Measurements from ENCODE around the gene ACACB.

The ACACB gene

DNA sequence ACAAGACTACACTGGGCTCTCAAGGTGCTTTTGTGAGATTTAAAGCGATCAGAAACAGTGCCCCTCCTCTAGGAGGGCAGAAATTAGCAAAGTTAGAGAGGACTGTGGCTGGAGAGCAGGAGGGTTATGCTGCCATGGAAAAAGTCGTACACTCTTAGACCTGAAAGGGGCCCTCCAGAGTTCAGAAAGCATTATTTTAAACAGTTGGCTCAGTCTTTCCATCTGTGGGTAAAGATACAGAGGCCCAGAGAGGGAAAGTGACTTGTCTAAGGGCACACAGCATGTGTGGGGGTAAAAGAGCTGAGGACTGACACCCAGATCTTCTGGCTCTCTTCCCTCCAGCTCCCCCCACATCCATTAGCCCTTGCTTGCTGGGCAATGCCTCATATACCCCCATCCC is 145.6 kb downstream of the ACACB start:
- H3K36me3 ChIP-seq (ENCODE audit: insufficient read depth, low read length): peaks cover 81% of the 10 kb centered on the region
- H3K4me1 ChIP-seq (ENCODE audit: insufficient read depth, low read length): peaks cover 25% of the 10 kb centered on the region
- no peak overlapping the region for H3K4me3 ChIP-seq (ENCODE audit: low read depth in 1 of 2, low read length in 2 of 2)
- no peak overlapping the region for H3K9ac ChIP-seq (ENCODE audit: low read length)
- no peak overlapping the region for H3K27ac ChIP-seq (ENCODE audit: low read depth, low read length)
- H3K27me3 ChIP-seq (ENCODE audit: control insufficient read depth in 1 of 2, insufficient read depth in 2 of 2, low read length in 2 of 2): no peaks in the 10 kb centered on the region
- no peaks in the 10 kb centered on the region for H3K9me3 ChIP-seq (ENCODE audit: low read length)

DNA sequence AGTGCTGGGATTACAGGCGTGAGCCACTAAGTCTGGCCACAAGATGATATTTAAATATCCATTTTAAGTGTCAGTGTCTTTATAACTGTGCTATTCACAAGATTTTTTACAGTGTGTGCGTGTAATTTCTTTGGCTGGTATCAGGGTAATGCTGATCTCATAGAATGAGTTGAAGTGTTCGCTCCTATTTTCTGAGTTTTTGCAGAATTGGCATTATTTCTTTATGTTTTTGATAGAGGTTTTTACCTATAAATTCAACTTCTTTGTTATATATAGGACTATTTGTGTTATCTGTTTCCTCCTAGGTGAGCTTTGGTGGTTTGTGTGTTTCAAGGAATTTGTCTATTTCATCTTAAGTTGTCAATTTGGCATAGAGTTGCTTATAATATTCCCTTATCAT is 147.1 kb downstream of the ACACB start:
- Histone ChIP-seq H3K9ac (ENCODE audit: low read length) (no peak overlapping the region), H3K4me1 (ENCODE audit: insufficient read depth, low read length) (peaks cover 30% of the 10 kb centered on the region), H3K27me3 (ENCODE audit: control insufficient read depth in 1 of 2, insufficient read depth in 2 of 2, low read length in 2 of 2) (no peaks in the 10 kb centered on the region), H3K27ac (ENCODE audit: low read depth, low read length) (no peak overlapping the region), H3K36me3 (ENCODE audit: insufficient read depth, low read length) (peaks cover 74% of the 10 kb centered on the region), H3K4me3 (ENCODE audit: low read depth in 1 of 2, low read length in 2 of 2) (no peak overlapping the region), H3K9me3 (ENCODE audit: low read length) (no peaks in the 10 kb centered on the region)

DNA sequence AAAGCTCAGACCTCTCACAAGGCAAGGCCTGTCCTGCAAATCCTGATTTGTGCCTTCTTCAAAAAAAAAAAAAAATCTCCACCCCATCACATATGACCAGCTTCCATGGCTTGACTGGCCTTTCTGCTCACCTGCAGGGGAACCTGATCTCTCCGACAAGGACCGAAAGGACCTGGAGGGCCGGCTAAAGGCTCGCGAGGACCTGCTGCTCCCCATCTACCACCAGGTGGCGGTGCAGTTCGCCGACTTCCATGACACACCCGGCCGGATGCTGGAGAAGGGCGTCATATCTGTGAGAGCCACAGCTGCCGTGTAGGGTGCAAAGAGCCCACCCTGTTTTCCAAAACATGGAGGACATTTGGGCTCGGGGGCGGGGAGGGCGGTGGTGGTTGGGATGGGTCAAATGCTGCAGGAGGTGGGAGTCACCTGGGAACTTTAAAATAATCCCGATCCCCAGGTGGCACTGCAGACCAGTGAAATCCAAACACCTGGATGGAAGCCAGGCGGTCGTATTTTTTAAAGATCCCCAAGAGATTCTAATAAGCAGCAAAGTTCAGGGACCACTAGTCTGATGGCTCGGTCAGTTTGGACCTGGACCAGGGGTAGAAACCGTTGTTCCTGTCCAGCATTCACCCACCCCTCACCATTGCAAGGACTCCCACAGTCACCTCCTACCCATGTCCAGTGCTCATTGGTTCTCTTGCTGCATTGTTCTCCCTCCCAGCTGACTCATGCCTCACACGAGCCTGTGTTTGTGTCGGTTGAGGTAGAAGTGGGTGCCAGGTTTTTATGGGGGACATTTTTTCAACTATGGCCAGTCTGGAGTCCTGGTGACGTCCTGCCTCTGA is 147.9 kb downstream of the ACACB start:
- Histone ChIP-seq H3K9me3 (ENCODE audit: low read length) (no peaks in the 10 kb centered on the region), H3K27me3 (ENCODE audit: control insufficient read depth in 1 of 2, insufficient read depth in 2 of 2, low read length in 2 of 2) (no peaks in the 10 kb centered on the region), H3K27ac (ENCODE audit: low read depth, low read length) (no peak overlapping the region), H3K36me3 (ENCODE audit: insufficient read depth, low read length) (peaks cover 70% of the 10 kb centered on the region), H3K4me1 (ENCODE audit: insufficient read depth, low read length) (peaks cover 33% of the 10 kb centered on the region), H3K4me3 (ENCODE audit: low read depth in 1 of 2, low read length in 2 of 2) (no peak overlapping the region), H3K9ac (ENCODE audit: low read length) (no peak overlapping the region)

DNA sequence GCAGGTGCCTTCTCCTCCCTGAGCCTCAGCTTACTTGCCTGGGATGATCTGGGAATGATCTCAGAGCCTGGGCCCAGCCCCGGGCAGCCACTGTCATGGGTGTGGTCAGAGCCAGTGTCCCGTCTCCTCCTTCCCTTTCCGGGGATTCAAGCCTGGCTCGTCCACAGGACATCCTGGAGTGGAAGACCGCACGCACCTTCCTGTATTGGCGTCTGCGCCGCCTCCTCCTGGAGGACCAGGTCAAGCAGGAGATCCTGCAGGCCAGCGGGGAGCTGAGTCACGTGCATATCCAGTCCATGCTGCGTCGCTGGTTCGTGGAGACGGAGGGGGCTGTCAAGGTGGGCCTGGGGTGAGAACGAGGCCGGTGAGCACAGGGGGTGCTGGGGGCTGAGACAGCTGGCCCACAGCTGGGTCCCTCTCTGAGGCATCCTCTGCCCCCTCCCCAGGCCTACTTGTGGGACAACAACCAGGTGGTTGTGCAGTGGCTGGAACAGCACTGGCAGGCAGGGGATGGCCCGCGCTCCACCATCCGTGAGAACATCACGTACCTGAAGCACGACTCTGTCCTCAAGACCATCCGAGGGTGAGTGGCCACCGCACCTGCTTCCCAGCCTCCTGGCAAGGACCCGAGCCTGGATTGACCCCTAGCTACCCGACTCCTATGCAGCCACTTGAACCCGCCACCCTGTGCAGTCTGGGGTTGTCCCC is 148.7 kb downstream of the ACACB start:
- Histone ChIP-seq H3K27ac (ENCODE audit: low read depth, low read length) (no peak overlapping the region), H3K9ac (ENCODE audit: low read length) (no peak overlapping the region), H3K4me1 (ENCODE audit: insufficient read depth, low read length) (peaks cover 38% of the 10 kb centered on the region), H3K9me3 (ENCODE audit: low read length) (no peaks in the 10 kb centered on the region), H3K36me3 (ENCODE audit: insufficient read depth, low read length) (peaks cover 63% of the 10 kb centered on the region), H3K4me3 (ENCODE audit: low read depth in 1 of 2, low read length in 2 of 2) (no peak overlapping the region), H3K27me3 (ENCODE audit: control insufficient read depth in 1 of 2, insufficient read depth in 2 of 2, low read length in 2 of 2) (no peaks in the 10 kb centered on the region)

DNA sequence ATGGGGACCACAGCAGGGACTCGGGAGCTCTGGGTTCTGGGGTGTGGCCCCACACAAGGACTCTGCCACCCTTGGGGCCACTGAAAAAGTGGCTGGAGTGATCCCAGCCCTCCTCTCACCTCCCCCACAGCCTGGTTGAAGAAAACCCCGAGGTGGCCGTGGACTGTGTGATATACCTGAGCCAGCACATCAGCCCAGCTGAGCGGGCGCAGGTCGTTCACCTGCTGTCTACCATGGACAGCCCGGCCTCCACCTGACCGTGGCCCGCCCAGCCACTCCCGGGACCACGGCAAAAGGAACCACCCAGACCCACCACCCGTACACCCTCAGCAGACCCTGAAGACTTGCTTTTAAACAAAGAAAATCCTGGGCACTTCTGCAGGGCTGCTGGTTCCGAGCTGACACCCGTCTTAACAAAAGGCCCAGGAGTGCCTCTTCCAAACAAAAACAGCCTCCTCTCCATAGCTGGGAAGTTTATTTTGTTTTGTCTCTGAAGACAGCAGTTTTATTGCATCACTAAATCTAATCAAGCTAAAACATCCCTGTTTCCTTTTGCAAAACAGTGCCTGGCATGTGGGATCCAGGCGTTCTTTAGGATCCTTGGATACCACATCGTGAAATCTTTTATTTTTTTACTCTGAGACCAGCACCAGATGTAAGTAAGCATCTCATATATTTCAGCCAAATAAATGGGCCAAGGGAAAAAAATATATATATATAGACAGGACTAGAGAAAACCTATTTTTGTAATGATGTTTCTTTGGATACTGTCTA is 149.9 kb downstream of the ACACB start:
- Histone ChIP-seq H3K27me3 (ENCODE audit: control insufficient read depth in 1 of 2, insufficient read depth in 2 of 2, low read length in 2 of 2) (no peaks in the 10 kb centered on the region), H3K9ac (ENCODE audit: low read length) (no peak overlapping the region), H3K36me3 (ENCODE audit: insufficient read depth, low read length) (peaks cover 51% of the 10 kb centered on the region), H3K4me1 (ENCODE audit: insufficient read depth, low read length) (peaks cover 38% of the 10 kb centered on the region), H3K27ac (ENCODE audit: low read depth, low read length) (no peak overlapping the region), H3K4me3 (ENCODE audit: low read depth in 1 of 2, low read length in 2 of 2) (no peak overlapping the region), H3K9me3 (ENCODE audit: low read length) (no peaks in the 10 kb centered on the region)

DNA sequence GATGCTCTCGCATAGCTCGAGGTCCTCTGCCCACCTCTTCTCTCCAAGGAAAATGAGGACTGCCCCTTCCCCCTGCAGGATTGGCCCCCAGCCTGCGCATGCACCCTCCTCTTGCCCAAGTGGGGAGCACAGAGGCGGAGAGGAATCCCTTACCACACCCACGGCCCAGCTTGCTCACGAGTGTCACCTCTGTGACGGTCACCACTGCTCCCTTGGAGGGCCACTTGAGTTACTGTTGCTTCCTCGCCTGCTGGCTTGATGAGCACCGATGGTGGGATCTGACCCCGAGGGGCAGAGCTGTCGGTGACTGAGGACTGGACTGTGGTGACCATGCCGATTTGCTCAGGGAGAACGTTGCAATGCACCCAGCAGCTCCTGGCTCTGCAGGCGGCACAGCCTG is 151.0 kb downstream of the ACACB start:
- H3K27me3 ChIP-seq (ENCODE audit: control insufficient read depth in 1 of 2, insufficient read depth in 2 of 2, low read length in 2 of 2): no peaks in the 10 kb centered on the region
- no peak overlapping the region for H3K9ac ChIP-seq (ENCODE audit: low read length)
- H3K4me3 ChIP-seq (ENCODE audit: low read depth in 1 of 2, low read length in 2 of 2): no peak overlapping the region
- peaks cover 38% of the 10 kb centered on the region for H3K4me1 ChIP-seq (ENCODE audit: insufficient read depth, low read length)
- no peaks in the 10 kb centered on the region for H3K9me3 ChIP-seq (ENCODE audit: low read length)
- H3K27ac ChIP-seq (ENCODE audit: low read depth, low read length): no peak overlapping the region
- H3K36me3 ChIP-seq (ENCODE audit: insufficient read depth, low read length): peaks cover 42% of the 10 kb centered on the region

DNA sequence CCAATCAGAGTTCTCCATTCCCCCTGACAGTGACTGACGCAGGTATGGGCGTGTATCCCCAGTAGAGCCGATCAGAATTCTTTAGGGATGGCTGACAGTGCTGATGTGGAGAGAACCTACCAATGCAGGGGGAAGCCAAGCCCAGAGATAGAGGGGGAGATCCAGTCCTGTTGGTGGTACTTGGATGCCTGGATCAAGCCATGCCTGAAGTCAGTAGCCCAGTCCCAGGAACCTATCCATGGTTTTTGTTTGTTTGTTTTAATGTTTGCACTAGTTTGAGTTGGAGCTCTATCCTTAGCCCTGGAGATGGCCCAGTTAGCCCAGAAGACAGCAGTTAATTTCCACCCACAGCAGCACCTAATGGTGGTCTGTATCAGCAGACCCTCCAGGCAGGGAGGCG is 152.5 kb downstream of the ACACB start:
- Histone ChIP-seq H3K9ac (ENCODE audit: low read length) (no peak overlapping the region), H3K4me1 (ENCODE audit: insufficient read depth, low read length) (peaks cover 38% of the 10 kb centered on the region), H3K27ac (ENCODE audit: low read depth, low read length) (no peak overlapping the region), H3K36me3 (ENCODE audit: insufficient read depth, low read length) (peaks cover 36% of the 10 kb centered on the region), H3K27me3 (ENCODE audit: control insufficient read depth in 1 of 2, insufficient read depth in 2 of 2, low read length in 2 of 2) (no peaks in the 10 kb centered on the region), H3K9me3 (ENCODE audit: low read length) (no peaks in the 10 kb centered on the region), H3K4me3 (ENCODE audit: low read depth in 1 of 2, low read length in 2 of 2) (no peak overlapping the region)

DNA sequence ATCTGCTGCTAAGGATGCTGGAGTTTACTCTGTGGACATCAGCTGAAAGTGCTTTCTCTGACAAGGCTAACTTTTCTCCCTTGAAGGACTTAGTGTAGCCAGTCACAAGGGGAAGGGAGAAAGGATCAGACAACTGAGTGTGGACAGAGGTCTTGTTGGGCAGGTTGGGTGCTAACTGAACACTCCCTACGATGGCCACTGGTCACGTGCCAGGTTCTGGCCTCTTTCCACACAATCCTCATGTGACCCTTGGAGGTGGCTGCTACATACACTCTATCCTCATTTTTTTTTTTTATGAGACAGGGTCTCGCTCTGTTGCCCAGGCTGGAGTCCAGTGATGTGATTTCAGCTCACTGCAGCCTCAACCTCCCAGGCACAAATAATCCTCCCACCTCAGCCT is 153.0 kb downstream of the ACACB start:
- Histone ChIP-seq H3K4me1 (ENCODE audit: insufficient read depth, low read length) (peaks cover 34% of the 10 kb centered on the region), H3K4me3 (ENCODE audit: low read depth in 1 of 2, low read length in 2 of 2) (no peak overlapping the region), H3K9me3 (ENCODE audit: low read length) (no peaks in the 10 kb centered on the region), H3K9ac (ENCODE audit: low read length) (no peak overlapping the region), H3K36me3 (ENCODE audit: insufficient read depth, low read length) (peaks cover 31% of the 10 kb centered on the region), H3K27ac (ENCODE audit: low read depth, low read length) (no peak overlapping the region), H3K27me3 (ENCODE audit: control insufficient read depth in 1 of 2, insufficient read depth in 2 of 2, low read length in 2 of 2) (no peaks in the 10 kb centered on the region)

DNA sequence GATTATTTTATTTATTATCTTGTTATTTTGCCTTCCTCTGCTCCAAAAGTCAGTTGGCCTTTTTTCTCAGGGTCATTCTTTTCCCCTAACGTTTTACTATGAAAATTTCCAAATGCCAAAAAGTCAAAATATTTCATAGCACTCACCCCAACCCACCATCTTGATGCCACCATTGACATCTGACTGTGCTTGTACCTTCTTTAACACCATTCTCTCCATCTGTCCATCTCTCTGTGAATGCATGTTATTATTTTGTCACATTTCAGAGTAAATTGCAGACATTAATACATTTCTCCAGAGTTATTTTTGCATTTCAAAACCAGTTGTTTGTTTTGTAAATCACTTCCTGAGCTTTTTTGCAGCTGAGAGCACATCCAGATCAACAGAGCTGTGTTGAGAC is 154.1 kb downstream of the ACACB start:
- peaks cover 26% of the 10 kb centered on the region for H3K4me1 ChIP-seq (ENCODE audit: insufficient read depth, low read length)
- no peaks in the 10 kb centered on the region for H3K27me3 ChIP-seq (ENCODE audit: control insufficient read depth in 1 of 2, insufficient read depth in 2 of 2, low read length in 2 of 2)
- H3K4me3 ChIP-seq (ENCODE audit: low read depth in 1 of 2, low read length in 2 of 2): no peak overlapping the region
- H3K9ac ChIP-seq (ENCODE audit: low read length): no peak overlapping the region
- H3K36me3 ChIP-seq (ENCODE audit: insufficient read depth, low read length): peaks cover 21% of the 10 kb centered on the region
- H3K27ac ChIP-seq (ENCODE audit: low read depth, low read length): no peak overlapping the region
- H3K9me3 ChIP-seq (ENCODE audit: low read length): no peaks in the 10 kb centered on the region

DNA sequence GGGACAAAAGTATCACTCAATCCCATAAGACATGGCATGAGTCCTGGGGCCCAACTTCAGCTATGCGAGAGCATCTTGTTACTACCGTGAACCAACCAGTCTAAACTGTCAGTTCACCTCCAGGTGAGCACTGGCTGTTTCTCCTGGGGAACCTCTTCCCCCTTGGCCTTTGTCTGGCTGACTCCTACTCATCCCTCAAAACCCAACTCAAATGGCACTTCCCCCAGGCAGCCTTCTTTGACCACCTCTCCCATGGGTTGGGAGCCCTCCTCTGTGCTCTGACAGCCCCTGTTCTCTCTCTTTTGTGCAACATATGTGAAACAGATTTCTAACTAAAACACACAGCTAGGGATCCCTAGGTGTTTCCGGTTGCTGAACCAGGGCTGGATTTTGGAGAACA is 155.0 kb downstream of the ACACB start:
- peaks cover 16% of the 10 kb centered on the region for H3K4me1 ChIP-seq (ENCODE audit: insufficient read depth, low read length)
- no peak overlapping the region for H3K27ac ChIP-seq (ENCODE audit: low read depth, low read length)
- H3K27me3 ChIP-seq (ENCODE audit: control insufficient read depth in 1 of 2, insufficient read depth in 2 of 2, low read length in 2 of 2): no peaks in the 10 kb centered on the region

DNA sequence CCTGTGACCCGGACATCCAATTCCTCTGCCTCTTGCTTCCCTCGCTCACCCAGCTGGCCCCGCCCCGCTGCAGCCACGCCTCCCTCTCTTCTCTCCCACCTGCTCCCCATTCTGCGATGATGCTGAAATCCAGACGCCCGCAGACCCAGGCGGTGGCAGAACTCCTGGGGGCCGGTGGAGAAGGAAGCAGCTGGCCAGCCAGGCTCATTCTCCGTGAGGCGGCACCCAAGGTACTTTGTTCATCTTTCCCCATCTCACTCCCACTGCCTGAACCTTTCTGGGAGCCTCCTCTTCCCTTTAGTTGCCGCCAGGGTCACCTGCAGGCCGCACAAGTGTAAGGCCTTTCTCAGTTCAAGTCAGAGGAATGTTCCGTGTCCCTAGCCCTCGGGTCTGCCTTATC is 157.0 kb downstream of the ACACB start:
- H3K4me3 ChIP-seq (ENCODE audit: low read depth in 1 of 2, low read length in 2 of 2): no peak overlapping the region
- peaks cover 6% of the 10 kb centered on the region for H3K36me3 ChIP-seq (ENCODE audit: insufficient read depth, low read length)
- peaks cover 15% of the 10 kb centered on the region for H3K4me1 ChIP-seq (ENCODE audit: insufficient read depth, low read length)

More for the DNA sequence above, 155.0 kb downstream of the ACACB start:
- Histone ChIP-seq H3K4me3 (ENCODE audit: low read depth in 1 of 2, low read length in 2 of 2) (no peak overlapping the region), H3K36me3 (ENCODE audit: insufficient read depth, low read length) (peaks cover 12% of the 10 kb centered on the region), H3K9me3 (ENCODE audit: low read length) (no peaks in the 10 kb centered on the region), H3K9ac (ENCODE audit: low read length) (no peak overlapping the region)

More for the DNA sequence above, 157.0 kb downstream of the ACACB start:
- Histone ChIP-seq H3K27ac (ENCODE audit: low read depth, low read length) (no peak overlapping the region), H3K9ac (ENCODE audit: low read length) (no peak overlapping the region), H3K9me3 (ENCODE audit: low read length) (no peaks in the 10 kb centered on the region), H3K27me3 (ENCODE audit: control insufficient read depth in 1 of 2, insufficient read depth in 2 of 2, low read length in 2 of 2) (no peaks in the 10 kb centered on the region)
